ENCODE results near the gene NLRP6.

- TF ChIP-seq EZH2 (IDR thresholded peaks at IDR 0.05; ENCODE audit: borderline replicate concordance, low read depth, low read length, poor library complexity, severe bottlenecking) (no peak), CTCF (conservative IDR thresholded peaks at IDR 0.05; ENCODE audit: low read depth, low read length) (no peak)
Observed at GRCh38 chr11:251550-251949, 26.7 kb upstream of the NLRP6 start.

Data from A673 (cell line).